ENCODE measurements around the gene SCUBE1. TPM values are rescaled to one million over a fixed set of nuclear protein-coding genes. Genes with fewer than 3 reads are reported as not detected.

Gene SCUBE1
- total and polyA plus RNA-seq, 11 donors, result 0.04 to 0.40 (median 0.24) TPM; not detected in 1

DNA sequence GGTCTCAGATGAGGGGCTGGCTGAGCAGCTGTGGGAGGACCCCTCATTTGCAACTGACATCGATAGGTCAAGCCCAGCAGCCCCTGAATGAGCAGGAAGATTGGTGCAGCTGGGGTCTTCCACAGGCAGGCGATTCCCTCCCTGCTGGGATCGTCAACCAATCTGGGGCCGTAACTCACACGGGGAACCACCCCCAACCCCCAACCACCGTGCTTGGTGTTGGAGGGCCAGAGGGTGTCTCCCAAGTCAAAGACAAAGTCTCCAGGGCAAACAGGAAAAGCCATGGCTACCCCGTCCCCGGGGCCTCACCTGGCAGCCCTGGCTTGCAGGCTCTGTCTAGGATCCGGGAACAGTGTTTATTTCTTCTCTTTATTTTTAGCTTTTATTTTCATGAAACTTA lies 26.9 kb upstream of the SCUBE1 start:
- Histone ChIP-seq H3K4me3 (no peak overlapping the region), H3K36me3 (no peaks in the 10 kb centered on the region), H3K27me3 (peaks cover 4 to 86% (median 31%) of the 10 kb centered on the region in 9 donors), H3K27ac (no peak overlapping the region), H3K4me1 (no peaks in the 10 kb centered on the region), H3K9me3 (peaks cover 0 to 12% (median 6%) of the 10 kb centered on the region in 12 donors)
- intact Hi-C loops (cut with DNase I), result no loop called here
- DNase-seq, result no peak
- no peak for ATAC-seq
- 16 to 34% (median 21%) methylated on average over 3 to 9 of the region's 9 CpGs for WGBS, 4 donors
- TF ChIP-seq POLR2A (IDR thresholded peaks at IDR 0.05), result no peak
- TF ChIP-seq, protein P1, sequence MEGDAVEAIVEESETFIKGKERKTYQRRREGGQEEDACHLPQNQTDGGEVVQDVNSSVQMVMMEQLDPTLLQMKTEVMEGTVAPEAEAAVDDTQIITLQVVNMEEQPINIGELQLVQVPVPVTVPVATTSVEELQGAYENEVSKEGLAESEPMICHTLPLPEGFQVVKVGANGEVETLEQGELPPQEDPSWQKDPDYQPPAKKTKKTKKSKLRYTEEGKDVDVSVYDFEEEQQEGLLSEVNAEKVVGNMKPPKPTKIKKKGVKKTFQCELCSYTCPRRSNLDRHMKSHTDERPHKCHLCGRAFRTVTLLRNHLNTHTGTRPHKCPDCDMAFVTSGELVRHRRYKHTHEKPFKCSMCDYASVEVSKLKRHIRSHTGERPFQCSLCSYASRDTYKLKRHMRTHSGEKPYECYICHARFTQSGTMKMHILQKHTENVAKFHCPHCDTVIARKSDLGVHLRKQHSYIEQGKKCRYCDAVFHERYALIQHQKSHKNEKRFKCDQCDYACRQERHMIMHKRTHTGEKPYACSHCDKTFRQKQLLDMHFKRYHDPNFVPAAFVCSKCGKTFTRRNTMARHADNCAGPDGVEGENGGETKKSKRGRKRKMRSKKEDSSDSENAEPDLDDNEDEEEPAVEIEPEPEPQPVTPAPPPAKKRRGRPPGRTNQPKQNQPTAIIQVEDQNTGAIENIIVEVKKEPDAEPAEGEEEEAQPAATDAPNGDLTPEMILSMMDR (IDR thresholded peaks at IDR 0.05), result no peak

DNA sequence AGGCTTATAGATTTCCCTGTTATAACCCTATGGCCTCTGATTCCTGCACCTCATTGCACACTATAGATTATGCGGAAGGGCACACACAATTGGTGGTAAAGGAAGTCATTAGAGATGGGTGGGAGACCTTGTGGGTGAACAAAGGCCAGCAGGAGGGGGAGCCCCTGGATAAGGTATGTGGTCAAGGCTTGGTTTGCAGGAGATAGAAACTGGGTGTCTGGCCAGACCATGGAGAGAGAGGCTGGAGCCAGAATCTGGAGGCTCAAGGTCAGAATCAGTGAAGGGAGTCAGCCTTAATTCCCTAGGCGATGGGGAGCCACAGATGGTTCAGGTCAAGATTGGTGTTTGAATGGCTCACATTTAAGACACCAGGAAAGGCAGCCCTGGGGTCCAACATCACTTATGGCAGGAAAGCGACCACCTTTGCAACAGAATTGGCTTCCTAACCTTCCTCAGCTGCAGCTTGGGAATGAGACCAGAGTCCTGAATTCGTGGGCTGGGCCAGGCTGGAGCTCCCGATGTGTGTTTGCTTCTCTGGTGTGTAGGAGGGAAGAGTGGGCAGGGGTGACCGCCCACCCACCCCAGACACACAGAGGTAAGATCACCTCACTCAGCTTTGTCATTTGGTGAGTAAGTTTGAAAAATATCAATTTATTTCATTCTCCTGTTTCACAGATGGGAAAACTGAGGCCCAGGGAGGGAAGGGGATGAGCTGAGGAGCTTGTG lies 22.7 kb upstream of the SCUBE1 start:
- no peak overlapping the region for H3K4me3 ChIP-seq
- no peaks in the 10 kb centered on the region for H3K36me3 ChIP-seq
- no peaks in the 10 kb centered on the region for H3K9me3 ChIP-seq
- intact Hi-C loops (cut with DNase I), result no loop called here
- no peaks in the 10 kb centered on the region for H3K4me1 ChIP-seq
- 86 to 91% (median 88%) methylated on average over 6 of the region's 6 CpGs for WGBS, 4 donors
- ATAC-seq (no peak), DNase-seq (no peak)
- H3K27ac ChIP-seq, result no peak overlapping the region
- no peak for TF ChIP-seq POLR2A (IDR thresholded peaks at IDR 0.05)
- TF ChIP-seq, protein P1 (IDR thresholded peaks at IDR 0.05), result no peak
- peaks cover 7 to 79% (median 13%) of the 10 kb centered on the region in 9 donors for H3K27me3 ChIP-seq

DNA sequence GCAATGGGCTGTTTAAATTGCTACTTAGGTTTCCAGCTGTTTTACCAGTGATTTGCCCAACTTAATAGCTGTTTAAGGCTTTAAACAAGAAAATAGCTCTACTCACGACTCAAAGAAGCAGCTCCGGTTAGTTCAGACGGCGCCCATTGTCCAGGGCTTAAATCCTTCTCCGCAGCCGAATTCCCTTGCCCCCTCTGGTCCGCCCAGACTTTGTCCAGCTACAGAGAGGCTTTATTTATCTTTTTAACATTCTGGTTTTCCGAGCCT lies 20.9 kb upstream of the SCUBE1 start:
- H3K27ac ChIP-seq, result no peak overlapping the region
- intact Hi-C loops (cut with DNase I), result no loop called here
- peaks cover 0 to 69% (median 8%) of the 10 kb centered on the region in 9 donors for H3K27me3 ChIP-seq
- no peaks in the 10 kb centered on the region for H3K36me3 ChIP-seq
- WGBS, 4 donors, result 85 to 91% (median 87%) methylated on average over 8 of the region's 8 CpGs
- no peak overlapping the region for H3K4me3 ChIP-seq
- H3K9me3 ChIP-seq, result no peaks in the 10 kb centered on the region
- ATAC-seq (no peak), DNase-seq (no peak)
- TF ChIP-seq POLR2A (IDR thresholded peaks at IDR 0.05), result no peak
- TF ChIP-seq, protein P1 (IDR thresholded peaks at IDR 0.05), result no peak
- no peaks in the 10 kb centered on the region for H3K4me1 ChIP-seq

DNA sequence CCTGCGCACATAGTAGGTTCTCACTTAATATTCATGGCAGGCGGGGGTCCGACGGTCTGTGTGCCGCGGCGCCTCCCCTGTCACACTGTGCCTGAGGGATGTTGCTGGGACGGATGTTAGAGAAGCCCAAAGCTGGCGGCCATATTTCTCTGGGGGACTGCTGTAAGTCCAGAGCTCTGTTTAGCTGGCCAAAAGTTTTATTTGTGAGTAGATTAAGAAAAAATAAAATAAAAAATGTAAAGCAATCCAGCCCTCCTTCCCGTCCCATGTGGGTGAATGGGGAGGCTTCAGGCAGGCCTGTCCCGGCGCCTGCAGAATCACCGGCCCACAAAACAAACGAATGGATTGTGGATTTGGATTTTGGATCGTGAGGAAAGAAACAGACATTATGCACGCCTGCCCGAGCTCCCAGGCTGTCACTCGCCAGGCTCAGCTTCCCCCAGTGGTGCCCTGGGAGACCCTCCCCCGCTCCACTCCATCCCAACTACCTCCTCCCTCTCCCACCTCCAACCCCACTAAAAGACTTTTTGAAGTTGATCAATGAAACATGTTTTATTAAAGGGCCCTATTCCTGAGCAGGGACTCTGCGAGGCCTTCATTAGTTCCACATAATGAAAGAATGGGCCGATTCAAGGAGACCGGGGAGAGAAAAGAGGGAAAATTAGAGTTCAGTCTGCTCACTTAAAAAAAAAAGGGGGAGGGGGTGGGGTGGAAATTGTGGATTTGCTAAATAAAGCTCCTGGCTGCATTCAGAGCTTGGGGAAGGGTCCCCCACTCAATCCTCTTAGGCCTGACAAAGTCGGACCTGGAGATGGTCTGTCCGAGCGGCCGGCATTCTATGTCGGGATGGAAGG lies 20.4 kb upstream of the SCUBE1 start:
- H3K4me1 ChIP-seq, result no peaks in the 10 kb centered on the region
- DNase-seq (no peak), ATAC-seq (no peak)
- intact Hi-C loops (cut with DNase I), result no loop called here
- H3K27ac ChIP-seq, result no peak overlapping the region
- H3K27me3 ChIP-seq, result peaks cover 0 to 63% (median 8%) of the 10 kb centered on the region in 9 donors
- H3K36me3 ChIP-seq, result no peaks in the 10 kb centered on the region
- H3K9me3 ChIP-seq, result no peaks in the 10 kb centered on the region
- WGBS, 4 donors, result 76 to 82% (median 80%) methylated on average over 27 of the region's 27 CpGs
- no peak overlapping the region for H3K4me3 ChIP-seq
- TF ChIP-seq POLR2A (IDR thresholded peaks at IDR 0.05), result no peak
- TF ChIP-seq, protein P1 (IDR thresholded peaks at IDR 0.05), result no peak
